ENCODE measurements around the gene PADI6. TPM values are rescaled to one million over a fixed set of nuclear protein-coding genes. Genes with fewer than 3 reads are reported as not detected.
A peak's percentile ranks its signal among the peaks of the same experiment; 100 is the strongest.

Gene PADI6
- polyA plus RNA-seq, 5 donors: not detected

DNA sequence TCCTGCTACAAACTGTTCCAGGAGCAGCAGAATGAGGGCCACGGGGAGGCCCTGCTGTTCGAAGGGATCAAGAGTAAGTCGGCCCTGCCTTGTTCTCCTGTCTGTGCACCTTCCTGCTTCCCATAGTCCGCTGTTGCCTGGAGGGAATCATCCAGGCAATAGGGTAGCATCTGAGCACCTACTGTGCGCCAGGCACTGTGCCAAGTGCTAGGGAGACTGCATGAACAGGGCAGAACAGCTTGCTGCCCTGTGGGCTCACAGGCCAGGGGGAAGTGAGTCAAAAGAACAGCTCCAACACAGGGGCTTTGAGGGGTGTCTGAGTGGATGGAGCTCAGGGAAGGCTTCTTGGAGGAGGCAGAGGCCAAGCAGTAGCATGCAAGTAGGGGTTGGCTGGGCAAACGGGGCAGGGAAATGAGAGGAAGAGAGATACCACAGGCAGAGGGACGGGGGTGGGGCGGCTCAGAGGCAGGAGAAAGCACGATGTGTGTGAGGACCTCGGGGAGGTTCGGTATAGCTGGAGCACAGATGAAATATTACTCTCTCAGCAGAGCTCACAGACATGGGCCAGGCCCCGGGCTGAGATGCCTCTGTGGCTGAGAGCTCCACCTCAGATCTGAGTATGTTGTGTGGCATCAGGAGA, 15.5 kb upstream of the PADI6 start:
- DNase-seq: no peak

DNA sequence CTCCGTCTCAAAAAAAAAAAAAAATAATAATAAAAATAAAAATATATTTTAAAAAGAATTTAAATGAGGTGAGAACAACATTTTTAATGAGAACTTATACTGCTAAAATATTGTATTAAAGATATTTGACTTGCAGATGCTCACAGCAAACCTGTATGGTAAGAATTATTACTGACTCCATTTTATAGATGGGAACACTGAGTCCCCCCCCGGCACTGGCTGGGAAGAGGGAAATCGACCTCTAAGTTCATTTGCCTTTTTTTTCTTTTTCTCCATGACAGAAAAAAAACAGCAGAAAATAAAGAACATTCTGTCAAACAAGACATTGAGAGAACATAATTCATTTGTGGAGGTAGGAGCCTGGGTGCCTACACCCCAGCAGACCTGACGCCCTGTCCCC, 13.4 kb upstream of the PADI6 start:
- no peak for DNase-seq

DNA sequence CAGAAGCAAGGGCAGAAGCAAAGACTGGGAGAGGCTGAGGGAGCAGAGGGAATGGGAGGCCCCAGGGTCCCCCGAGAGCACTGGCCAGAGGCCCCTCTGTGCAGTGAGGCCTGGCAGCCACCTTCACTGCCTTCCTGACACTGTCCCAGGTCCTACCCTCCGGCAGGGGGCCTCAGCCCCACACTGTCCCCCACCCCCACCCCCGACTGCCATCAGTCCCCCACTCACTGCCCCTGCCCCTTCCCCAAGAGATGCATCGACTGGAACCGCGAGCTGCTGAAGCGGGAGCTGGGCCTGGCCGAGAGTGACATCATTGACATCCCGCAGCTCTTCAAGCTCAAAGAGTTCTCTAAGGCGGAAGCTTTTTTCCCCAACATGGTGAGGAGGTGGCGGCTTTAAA, 13.0 kb upstream of the PADI6 start:
- no peak for DNase-seq

- DNase-seq: no peak
Observed at GRCh38 chr1:17359808-17360207, 12.2 kb upstream of the PADI6 start.

DNA sequence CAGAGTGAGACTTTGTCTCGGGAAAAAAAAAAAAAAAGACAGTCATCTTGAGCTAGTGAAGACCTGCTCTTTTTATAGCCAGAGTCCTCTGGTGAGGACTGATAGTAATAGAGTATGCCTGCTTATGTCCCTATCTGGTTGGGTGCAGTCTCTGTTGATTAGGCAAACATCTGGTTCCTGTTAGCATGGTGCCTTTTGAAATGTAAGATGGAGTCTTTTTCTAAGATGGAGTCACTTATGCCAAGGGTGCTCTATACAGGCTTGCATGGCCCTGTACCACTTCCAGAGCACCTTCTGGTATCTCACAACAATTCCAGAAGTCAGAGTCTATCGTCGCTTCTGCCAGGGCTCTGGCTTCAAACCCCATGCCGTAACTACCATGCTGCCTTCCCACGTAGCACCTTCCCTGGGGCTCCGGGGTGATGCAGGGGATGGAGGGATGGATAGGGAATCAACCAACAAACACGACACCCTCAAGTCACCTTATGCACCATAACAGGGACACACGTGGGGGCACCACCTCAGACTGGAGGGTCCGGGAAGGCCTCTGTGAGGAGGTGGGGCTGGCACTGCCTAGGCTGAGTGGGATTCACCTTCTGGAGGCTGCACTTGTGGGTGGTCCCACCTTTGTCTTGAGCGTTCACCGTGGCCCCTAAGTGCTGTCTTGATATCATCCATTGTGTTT, 11.6 kb upstream of the PADI6 start:
- no peak for DNase-seq

DNA sequence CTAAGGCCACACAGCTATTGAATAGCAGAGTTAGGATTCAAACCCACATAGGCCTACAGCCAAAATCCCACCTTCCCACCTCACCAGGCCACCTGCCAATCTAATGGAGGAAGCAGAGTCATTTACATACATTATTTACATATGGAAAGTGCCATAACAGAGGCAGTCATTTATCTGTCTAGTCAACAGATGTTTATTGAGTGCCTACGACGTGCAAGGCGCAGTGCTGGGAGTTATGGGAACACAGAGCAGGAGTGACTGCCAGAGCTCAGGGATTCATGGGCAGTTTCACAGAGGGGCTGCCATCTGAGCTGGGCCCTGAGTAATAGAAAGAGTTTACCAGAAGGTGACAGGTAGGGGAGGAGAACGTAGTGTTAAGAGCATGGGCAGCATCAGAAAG, 10.3 kb upstream of the PADI6 start:
- no peak for DNase-seq

- no peak for DNase-seq
Observed at GRCh38 chr1:17363351-17363750, 8.6 kb upstream of the PADI6 start.

DNA sequence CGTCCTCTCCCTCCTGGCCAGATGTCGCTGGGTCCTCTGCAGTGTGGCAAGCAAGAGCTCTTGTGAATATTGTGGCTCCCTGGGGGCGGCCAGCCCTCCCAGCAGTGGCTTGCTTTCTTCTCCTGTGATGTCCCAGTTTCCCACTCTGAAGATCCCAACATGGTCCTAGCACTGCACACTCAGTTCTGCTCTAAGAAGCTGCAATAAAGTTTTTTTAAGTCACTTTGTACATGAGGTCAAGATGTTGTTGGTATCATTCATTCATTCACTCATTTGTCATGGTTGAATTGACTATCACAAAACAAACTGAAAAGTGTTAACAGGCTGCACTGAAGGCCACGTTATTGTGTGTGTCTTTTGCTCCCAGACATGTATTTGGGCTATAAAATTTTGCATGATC, 8.2 kb upstream of the PADI6 start:
- no peak for DNase-seq

DNA sequence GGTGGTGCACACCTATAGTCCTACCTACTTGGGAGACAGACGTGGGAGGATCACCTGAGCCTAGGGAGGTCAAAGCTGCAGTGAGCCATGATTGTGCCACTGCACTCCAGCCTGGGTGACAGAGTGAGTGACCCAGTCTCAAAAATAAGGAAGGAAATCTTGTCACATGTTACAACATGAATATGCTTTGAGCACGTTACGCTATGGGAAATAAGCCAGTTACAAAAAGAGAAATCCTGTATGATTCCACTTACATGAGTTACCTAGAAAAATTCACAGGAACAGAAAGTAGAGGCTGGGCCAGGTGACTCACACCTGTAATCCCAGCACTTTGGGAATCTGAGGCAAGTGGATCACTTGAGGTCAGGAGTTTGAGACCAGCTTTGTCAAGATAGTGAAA, 6.7 kb upstream of the PADI6 start:
- DNase-seq: no peak

GRCh38 chr1:17369466-17369865, 2.5 kb upstream of the PADI6 start:
- DNase-seq: no peak

DNA sequence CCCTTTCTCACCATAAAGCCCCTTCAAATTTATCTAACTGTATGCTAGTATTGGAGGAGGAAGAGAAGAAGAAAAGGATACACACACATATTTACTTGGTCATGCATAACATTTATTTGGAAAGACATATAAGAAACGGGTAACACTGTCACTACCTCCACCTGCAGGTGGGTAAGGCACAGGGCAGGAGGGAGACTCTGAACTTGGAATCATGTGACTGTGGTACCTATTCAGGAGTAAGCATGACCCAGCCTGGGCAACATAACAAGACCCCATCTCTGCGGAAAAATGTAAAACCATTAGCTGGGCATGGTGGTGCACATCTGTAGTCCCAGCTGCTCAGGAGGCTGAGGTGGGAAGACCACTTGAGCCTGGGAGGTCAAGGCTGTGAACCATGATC, 1.4 kb upstream of the PADI6 start:
- no peak for DNase-seq

DNA sequence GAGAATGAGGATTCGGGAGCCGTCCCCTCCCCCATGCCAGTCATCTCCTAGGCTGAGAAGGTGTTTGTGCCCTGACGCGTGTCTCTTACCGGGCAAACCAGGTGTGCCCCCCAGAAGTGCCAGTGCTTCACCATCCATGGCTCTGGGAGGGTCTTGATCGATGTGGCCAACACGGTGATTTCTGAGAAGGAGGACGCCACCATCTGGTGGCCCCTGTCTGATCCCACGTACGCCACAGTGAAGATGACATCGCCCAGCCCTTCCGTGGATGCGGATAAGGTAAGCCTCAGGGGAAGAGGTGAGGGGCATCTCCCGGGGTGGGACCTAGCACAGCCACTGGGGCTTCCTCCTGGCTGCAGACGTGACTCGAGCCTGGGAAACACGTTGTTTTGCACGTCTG, 959 bp downstream of the PADI6 start:
- no peak for DNase-seq

- no peak for DNase-seq
Observed at GRCh38 chr1:17375651-17376050, 3.7 kb downstream of the PADI6 start.

- DNase-seq: peak; percentile 12 to 24
Observed at GRCh38 chr1:17377325-17377953, 5.4 kb downstream of the PADI6 start.

DNA sequence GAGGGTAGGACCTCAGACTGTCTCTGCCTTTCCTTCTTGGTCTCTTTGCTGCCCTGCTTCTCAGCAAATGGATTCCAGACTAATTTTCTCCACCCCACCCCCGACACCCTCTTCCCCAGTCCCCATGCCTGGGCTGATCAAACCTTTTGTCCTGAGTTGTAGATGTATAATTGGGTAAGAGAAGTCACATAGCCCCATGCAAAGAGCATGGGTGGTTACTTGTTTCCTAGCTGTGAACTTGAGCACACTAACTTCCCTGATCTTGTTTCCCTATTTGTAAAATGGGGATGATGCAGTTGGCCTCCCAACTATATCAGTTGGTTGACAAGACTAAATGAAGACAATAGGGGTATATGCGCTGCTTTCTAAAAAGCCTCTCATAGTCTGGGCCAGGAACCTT, 9.2 kb downstream of the PADI6 start:
- DNase-seq: no peak

- DNase-seq: no peak
Observed at GRCh38 chr1:17392199-17392740, 20.3 kb downstream of the PADI6 start.

GRCh38 chr1:17393230-17393629, 21.2 kb downstream of the PADI6 start:
- DNase-seq: no peak

DNA sequence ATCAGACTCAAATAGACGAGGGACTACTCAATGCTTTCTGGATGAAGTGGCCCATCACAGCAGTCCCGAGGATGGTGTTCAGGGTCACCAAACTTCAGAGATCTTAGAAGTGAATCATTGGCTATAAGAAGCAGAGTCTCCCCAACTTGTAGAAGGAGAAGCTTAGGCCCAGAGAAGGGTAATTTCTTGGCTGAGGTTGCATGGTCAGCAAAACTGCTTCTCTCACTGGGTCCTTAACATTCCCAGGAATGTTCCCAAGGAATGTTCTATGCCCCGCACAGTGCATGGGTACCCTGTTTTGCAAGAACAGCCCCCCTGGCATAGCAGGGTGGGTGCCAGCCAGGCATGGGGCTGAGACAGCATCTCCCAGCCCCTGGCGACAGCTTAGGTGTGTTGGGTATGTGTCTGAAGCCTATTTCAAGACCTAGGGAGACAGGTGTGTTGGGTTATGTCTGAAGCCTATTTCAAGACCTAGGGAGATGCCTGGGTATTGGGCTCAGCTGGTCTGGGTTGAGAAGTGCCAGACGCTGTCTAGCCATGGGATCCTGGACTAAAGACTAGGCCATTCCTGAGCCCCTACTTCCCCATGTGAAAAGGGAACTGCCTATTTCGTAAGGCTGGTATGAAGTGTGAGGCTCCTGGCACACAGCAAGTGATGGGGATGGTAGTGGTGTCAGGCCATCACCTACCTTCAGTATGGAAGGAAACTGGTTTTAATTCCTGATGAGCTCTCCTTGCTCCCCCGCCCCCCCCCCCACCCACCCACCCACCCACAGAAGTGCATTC, 26.1 kb downstream of the PADI6 start:
- no peak for DNase-seq

- DNase-seq: no peak
Observed at GRCh38 chr1:17400725-17401341, 28.8 kb downstream of the PADI6 start.

DNA sequence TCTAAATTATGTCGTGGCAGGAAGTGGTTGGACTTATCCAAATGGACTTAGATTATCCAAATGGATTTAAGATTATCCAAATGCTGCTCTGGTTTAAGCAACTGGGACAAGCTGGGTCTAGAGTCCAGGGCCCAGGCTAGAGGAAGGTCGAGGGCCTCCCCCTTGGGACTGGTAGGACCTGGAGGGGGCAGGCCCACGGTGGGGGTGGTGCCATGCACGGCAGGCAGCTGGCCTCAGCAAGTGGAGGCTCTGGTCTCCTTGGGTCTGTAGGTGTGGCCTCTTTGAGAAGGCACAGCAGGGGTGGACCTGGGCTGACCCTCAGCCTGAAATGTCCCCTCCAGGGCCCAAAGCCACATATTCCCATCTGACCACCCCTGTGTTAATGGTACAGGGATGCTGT, 29.8 kb downstream of the PADI6 start:
- no peak for DNase-seq

- no peak for DNase-seq
Observed at GRCh38 chr1:17403081-17403480, 31.1 kb downstream of the PADI6 start.

Measured in right lung (tissue), 5 donors.